ENCODE results near the gene PNMA1.

Gene PNMA1

DNA sequence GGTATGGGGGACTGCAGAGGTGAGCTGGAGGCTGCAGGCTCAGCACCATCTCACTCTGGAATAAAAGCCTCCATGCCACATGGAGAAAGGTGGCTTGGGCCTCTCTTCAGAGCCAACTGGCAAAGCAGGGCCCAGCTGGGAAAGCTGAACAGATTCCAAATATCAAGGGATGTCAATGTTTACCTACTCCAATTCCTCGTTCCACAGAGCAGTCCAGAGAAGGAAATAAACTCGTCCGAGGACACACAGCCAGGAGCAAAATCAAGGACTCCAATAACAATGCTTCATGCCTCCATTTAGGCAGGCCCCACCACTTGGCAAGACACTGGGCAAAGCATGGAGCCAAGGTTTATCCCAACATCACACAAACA is 36.3 kb upstream of the PNMA1 start:
- DNase-seq = no peak

DNA sequence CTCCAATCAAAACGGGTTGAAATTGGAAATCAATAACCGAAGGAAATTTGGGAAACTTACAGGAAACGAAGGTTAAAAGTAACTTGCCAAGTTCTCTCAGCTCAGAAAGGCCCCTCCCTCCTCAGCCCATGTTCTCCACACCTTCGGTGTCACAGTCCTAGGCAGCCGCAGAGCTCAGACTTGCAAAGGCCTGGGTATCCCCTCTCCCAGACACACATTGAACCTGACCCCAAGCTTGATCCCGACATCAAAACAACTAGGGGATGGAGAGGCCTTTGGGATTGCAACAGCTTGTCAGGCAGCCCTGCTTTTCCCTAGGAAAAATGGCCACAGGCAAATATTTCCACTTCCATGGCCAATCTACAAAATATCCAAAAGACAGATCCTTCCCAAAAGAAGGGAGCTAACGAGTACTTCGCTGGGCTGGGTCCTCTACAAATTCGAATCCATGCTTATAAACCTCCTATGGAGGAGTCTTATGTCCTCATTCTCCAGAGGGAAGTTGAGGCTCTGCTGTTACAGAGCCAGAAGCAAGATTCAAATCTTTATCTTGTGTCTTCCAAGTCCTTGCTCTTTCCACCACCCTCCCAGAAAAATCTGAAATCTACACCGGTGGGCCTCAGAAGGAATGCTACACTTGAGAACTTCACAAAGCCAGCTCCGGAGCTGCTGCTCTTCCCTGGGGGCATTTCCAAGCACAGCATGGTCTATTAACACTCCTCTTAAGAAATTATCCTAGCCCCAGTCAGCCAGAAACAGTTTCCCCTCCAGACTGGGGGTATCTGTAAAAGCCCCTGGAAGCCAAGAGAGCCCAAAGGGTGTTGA is 35.7 kb upstream of the PNMA1 start:
- DNase-seq = no peak

- no peak for DNase-seq
Observed at GRCh38 chr14:73748858-73749357, 34.7 kb upstream of the PNMA1 start.

- DNase-seq = peak; percentile 6
Observed at GRCh38 chr14:73747379-73748211, 33.4 kb upstream of the PNMA1 start.

DNA sequence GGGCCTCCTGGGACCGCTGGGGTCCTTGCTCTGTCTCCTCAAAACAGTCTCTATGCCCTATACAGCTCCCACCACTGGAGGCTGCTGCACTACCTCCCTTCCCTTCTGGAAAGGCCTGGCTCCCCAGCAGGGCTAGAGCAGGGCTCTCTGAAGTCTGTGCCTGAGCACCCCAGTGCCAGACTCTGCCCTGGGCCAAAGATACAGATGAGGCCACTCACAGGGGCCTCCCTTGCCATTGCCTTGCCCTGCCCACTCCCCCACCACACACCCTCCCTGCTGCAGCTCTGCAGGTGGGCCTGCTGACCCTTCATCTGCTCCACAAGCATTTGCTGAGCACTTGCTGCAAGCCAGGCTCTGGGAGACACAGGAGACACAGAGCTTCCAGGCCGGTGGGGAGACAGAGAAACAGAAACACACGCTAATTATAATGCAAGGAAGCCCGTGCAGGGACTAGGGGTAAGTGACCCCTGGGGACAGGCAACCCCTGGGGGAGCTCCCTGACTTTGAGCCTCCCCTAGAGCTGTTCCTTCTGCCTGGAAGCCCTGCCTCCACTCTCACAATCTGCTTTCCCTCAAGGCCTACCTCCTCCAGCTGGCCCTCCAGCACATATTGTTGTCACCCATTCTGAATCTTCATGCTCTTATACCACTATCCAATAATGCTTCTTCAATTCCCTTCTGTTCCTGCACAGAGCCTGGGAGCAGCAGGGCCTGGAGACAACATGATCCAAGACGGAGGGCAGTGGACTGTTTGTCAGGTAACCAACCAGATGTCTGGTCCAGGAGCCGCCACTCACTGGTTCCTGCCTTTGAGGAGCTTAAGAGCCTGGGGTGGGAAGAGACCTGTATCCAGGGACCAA is 32.6 kb upstream of the PNMA1 start:
- no peak for DNase-seq

GRCh38 chr14:73745571-73746519 is 31.7 kb upstream of the PNMA1 start:
- DNase-seq = no peak

DNA sequence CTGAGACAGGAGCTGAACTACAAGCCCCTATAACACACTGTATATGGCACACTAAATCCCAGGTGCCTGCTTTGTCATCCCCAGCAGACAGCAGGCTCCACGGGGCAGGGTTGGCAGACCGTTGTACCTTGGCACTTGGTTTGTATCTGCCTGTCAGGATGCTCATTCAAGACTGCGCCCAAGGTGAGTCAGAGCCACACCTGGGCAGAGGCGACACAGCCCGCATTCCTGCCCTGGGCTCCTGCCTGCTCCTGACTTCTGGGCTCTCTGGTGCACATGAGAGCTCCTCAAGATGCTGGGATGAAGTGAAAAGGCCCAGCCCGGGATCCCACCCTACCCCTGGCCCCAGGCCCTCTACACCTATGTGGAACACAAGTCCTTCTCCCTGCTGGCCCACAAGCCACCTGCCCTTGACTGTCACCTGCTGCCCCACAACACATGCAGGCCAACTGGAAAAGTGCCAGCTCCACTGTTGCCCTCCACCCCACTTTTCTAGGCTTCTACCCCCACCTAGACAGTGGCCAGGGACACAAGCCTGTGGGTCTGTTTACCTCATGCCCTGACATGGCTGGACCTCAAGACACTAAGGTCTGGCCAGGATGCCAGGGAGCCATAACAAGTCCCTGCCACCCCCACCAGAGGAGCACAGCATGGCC is 30.8 kb upstream of the PNMA1 start:
- DNase-seq = no peak

- no peak for DNase-seq
Observed at GRCh38 chr14:73744175-73744867, 30.1 kb upstream of the PNMA1 start.

DNA sequence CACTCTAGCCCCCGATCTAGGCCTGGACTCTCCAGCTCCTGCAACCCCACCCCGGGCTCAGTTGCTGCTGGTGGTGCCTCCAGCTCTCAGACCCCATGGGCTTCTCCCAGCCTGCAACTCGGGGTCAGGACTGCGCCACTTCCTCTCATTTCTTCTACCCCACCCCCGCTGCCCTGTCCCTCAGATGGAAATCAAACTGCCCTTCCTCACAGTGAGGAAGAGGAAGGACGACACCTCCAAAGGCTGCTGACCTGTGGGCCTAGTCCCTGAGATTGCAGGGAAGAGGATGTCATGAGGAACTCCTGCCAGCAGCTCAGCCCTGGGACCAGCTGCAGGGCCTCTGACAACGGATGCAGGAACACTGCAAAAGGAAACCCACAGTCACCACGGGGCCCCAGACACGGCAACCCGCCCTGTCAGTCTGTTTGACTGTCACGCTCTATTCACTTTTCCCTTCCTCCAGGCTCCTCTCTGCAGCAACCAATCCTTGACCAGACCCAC is 29.3 kb upstream of the PNMA1 start:
- DNase-seq = peak; percentile 66

- peak; percentile 31 for DNase-seq
Observed at GRCh38 chr14:73742520-73743238, 28.5 kb upstream of the PNMA1 start.

- peak; percentile 30 for DNase-seq
Observed at GRCh38 chr14:73741876-73742519, 27.8 kb upstream of the PNMA1 start.

GRCh38 chr14:73741386-73741875 is 27.2 kb upstream of the PNMA1 start:
- peak; percentile 77 for DNase-seq

- no peak for DNase-seq
Observed at GRCh38 chr14:73740618-73741326, 26.6 kb upstream of the PNMA1 start.

GRCh38 chr14:73739899-73740617 is 25.9 kb upstream of the PNMA1 start:
- DNase-seq = no peak

DNA sequence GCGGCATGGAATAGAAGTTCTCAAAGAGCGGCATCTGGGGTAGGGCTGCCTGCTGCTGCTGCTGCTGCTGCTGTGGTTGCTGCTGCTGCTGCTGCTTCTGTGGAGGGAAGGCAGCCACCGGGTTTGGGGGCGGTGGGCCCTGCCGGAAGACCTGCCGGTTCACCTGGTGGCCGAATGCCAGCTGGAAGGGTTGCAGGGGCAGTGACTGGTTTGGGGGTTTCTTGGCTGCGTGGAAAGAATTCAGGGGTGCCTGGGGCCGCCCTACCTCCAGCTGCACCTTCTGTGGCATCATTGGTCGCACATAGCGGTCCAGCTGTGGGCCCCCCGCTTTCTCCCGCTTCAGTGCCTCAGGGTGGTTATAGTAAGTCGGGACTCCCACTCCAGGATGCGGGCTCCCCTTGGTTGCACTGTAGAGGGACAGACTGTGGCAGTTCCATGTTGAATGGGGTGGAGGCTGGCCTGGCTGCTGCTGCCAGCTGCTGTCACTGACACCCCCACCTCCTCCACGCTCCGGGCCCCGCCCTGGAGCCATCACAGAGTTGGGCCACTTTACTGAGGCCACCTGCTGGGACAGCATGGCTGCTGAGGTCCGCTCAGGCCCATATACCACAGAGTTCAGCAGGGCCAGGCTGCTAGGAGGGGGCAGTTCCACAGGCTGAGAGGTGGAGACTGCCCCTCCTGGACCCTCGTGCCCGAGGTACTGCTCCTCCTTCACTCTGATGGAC is 25.2 kb upstream of the PNMA1 start:
- DNase-seq = no peak

DNA sequence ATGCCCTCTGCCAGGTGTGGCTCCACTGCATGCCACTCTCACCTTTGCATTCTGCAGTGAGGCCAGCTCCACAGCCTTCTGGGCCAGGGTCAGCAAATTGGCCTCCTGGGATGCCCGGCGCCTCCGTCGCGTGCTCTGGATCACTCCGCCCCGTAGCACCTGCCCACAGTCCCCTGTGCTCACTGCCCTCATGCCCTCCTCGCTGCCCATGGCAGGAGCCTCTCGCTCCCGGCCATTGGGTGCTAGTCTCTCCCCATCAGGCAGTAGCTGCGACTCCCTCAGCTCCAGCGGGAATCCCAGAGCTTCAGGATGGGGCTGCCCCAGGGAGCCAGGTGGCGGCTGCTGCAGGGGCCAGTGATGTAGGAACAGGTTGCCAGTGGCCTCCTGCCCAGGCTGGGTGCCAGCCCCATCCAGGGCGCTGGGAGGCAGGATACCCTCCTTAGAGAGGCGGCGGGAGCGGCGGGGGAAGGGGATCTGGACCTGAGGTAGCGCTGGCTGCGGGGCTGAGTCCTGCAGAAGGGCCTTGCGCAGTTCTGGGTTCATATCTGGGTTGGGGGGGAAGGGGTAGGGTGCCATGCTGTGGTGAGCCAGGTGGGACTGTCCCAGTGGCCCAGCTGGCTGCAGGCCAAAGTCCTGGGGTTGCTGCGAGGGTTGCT is 24.5 kb upstream of the PNMA1 start:
- no peak for DNase-seq

All from stimulated activated CD4-positive, alpha-beta T cell treated with anti-CD3 and anti-CD28 coated beads, Interleukin-4, amount 100 ng/mL, for 24 hours (primary cell).